Measurements from ENCODE around the gene TOX3.

The TOX3 gene

DNA sequence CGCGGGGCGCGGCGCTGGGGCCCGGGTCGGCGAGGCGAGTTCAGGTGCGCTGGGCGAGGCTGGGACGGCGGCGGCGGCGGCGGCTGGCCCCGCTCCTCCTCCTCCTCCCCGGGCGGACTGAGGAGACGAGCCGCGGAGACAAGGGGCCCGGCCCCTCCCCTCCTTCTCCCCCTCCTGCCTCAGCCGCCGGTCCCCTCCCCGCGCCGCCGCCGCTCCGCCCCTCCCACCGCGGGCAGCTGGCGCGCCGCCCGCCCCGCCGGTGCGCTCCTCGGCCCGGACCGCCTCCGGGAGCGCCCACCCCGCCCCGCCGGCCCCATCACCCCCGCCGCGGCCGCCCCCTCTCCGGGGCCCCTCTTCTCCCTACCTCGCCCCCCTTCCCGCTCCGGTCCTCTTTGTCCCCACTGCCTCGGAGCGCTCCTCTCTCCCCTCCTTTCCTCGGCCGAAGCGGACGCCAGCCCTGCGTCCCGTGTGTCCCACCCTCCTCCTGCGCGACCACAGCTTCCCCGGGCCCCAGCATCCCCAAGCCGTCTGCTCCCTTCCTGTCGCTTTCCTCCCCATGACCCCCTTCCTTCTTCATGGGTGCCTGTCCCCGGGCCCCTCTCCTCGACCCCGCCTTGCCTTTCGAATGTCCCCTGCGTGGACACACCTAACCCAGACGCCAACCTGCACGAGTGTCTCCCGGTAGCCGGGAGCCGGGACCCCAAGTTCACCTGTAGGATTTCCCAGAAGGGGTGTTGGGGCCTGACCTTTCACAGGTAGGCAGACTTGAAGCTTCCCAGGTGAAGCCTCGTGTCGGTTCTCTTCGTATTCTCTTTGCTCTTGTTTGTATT lies at the start of gene TOX3:
Gene TOX3 (minus strand): TSS at position 140 of the 830 bp plus-strand sequence. CDS start 420 bp downstream, outside the sequence.
- DNase-seq: no peak

DNA sequence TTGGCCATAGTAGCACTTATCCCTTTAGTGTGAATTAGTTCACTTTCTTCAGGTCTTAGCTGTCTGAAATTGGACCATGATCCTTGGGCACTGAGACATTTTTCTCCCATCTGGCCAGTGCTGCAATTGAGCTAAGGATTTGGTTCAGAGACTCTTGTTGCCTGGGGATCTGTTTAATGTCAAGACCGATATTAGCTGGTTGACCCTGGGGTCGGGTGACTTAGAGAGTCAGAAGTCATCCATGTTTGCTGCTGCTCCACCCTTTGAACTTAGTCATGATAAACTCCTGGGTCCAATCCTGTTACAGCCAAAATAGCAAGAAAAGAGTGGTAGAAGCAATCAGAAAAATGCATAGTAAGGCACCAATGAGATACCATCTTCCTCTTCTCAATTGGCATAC lies 45.8 kb upstream of the TOX3 start:
- DNase-seq: no peak

DNA sequence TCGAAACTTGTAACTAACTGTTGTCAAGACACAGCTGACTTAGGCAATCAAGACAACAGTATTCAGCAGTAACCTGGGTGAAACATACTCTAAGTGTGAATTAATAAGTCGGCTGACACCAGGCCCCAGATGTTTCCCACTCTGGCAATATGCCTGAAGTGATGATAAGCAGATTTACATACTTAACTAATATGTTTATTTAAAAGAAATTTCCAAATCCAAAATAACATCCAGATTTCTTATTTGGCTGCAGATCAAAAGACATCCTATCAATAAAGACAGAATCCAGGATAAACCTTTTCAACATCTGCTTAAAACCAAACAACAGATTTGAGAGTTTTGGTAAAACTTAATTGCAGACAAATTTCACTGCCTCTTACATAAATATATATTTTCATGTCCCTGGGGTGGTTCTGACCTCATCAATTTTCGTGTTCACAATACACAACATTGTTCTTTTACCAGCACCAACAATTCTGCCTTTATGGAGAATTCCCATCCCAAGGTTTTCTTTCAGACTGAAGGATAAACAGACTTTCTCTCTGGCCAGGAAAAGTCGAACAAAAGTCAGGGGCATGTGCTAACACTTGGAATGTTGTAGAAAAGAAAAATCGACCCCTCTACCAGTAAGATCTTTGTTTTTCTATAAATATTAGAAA lies 45.1 kb upstream of the TOX3 start:
- no peak for DNase-seq

DNA sequence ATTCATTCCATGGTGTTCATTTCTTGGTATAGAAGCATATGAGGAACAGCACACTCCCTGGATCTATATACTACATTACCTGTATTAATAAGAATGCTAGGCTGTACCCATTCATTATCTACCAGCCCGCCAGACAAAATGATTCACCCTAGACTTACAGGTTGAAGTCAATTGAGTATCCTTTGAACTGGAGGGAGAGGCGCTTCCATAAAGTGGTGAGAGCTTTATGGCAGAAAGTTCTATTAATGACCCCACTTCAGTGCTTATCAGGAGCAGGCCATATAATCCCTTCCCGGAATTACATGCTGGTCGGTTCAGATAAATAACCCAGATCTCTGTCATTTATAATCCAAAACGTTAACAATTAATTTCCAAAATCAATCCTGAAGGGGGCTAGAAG lies 44.5 kb upstream of the TOX3 start:
- no peak for DNase-seq

DNA sequence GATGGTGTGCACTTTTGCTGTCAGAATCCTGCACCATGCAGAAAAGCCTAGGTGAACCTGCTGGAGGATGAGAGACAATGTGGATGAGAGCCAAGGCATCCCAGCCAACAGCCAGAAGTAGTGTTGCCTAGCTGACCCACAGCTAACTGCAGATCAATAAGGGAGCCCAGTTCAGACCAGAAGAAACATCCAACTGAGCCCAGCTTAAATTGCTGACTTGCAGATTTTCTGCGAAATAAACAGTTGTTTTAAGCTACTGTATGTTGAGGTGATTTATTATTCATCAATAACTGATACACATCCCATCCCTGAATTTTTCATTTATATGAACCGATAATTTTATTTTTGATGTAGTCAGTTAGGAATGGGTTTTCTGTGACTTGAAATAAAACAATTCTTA lies 39.2 kb upstream of the TOX3 start:
- no peak for DNase-seq

DNA sequence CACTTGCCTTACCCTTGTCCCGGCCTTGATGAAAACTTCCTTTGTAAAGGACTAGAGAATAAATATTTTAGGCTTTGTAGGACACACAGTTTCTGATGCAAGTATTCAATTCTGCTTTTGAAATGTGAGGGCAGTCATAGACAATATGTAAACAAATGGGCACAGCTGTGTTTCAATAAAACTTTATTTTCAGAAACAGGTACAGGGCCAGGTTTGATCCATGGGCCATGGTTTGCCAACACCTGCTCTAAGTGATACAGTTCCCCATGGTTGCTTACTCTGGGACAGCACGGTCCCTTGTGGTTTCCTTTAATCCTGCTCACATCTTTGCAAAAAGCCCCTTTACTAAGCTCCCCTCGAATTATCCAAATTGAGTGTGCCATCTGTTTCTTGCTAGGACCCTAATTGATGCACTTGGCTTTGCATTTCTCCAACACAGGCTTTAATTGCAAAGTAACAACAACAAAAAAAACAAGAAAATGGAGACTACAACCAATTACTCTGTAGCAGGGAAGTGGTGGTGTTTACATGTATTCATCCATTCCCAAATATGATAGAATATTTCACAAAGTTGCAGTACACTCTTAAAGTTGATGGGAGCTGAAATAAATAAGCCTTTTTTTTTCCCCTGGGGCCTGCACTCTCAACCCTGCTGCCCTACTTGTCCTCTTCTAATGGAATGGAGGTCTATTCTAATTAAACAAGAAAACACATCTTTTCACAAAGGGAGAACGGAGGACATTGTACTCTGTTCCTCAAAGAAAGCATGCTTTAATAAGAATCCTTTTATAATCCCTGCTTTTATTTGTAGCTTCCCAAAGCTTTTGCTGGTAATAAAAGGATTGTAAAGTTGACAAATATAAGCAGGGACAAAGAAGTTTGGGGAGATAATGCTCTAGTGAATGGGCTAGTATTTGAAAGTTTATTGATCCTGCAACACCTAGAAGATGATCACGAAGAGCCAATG lies 37.7 kb upstream of the TOX3 start:
- DNase-seq: no peak

DNA sequence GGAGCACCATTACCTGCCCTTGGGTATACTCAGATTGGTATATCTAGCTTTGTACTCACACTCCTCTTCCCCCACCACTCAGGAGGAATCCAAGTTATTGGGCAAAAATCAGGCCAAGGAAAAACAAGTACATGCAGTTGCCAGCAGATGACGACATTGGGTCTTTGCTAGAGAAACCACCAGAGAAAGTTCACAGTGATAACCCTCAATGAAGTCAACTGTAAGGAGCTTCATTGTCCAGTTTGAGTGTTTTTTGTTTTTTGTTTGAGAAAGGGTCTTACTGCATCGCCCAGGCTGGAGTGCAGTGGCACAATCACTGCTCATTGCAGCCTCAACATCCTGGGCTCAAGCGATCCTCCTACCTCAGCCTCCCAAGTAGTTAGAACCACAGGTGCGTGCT lies 34.6 kb upstream of the TOX3 start:
- no peak for DNase-seq

DNA sequence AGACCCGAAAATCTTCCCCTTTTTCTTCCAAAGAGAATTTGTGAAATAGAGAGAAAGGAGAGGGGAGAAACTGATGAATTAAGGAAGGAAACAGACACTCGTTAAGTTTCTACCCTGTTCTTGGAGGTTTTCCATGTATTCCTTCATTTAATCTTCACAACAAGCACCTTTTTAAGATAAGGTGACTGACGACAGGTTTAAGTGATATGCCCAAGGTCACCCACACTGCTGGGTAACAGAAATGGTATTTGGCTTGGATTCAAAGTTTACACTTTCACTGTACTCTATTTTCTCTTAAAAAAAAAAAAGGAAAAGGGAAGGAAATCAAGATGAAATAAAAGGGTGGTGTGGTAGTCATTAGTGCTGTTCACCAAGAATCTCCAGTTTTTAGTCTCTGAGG lies 33.5 kb upstream of the TOX3 start:
- DNase-seq: no peak

DNA sequence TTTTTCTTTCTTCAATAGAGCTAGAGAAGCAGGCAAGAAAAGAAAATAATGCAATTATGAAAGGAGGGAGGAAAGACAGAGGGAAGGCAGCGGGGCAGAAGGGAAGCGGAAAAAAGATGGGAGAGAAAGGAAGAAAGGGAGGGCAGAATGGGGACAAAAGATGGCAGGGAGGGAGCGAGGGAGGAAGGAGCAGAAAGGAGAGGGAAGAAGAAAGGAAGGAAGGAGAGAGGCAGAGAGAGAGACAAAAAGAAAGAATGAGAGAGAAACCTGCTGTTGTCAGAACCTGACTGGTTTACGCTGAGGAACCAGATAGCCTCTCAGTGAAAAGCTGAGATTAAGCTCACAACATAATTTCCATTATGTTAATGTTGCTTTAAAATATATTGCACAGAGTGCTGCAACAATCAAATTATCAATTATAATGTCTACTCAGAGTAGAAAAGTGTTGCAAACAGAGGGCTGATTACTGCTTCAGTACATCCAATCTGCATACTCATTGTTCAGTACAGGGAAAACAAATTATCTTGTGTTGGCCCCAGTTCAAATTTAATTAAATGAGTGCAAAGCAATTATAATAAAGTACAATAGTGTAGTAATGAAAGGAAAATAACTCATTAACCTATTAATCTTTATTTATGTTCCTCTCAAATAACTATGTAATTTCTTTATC lies 32.0 kb upstream of the TOX3 start:
- no peak for DNase-seq

DNA sequence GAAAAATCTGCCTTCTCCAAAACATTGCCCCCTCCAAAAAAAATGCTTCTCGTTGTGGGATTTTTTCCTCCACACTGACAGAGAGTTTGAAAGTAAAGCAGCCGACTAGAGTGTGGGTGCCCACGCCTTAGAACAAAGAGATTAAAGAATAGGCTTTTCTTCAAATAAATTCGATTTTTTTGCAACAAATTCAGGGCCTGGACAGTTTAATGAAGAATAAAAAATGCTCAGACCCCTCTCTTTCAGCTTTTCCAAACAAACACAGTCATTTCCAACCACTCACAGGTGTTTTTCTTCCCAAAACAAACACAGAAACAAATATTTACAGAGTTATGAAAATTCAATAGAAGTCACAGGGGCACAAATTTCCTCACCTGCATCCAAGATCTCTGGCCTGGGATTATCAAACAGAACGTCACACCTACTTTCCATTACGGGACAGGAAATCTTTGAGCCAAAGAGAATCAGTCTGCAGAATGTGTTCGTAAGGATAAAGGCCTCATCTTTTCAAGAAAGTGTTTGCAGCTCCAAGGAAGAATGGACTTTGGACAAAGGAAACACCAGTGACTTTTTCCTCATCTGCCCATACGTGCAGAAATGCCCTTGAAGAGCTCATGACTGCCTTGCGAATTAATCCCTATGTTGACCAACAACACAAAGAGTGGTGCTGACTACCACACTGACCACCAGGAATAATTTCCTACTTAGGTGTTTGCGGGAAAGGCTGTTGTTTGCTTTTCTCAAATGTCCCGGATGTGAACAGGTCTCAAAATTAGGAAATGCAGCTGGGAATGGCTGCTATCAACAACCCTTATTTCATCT lies 31.3 kb upstream of the TOX3 start:
- no peak for DNase-seq

DNA sequence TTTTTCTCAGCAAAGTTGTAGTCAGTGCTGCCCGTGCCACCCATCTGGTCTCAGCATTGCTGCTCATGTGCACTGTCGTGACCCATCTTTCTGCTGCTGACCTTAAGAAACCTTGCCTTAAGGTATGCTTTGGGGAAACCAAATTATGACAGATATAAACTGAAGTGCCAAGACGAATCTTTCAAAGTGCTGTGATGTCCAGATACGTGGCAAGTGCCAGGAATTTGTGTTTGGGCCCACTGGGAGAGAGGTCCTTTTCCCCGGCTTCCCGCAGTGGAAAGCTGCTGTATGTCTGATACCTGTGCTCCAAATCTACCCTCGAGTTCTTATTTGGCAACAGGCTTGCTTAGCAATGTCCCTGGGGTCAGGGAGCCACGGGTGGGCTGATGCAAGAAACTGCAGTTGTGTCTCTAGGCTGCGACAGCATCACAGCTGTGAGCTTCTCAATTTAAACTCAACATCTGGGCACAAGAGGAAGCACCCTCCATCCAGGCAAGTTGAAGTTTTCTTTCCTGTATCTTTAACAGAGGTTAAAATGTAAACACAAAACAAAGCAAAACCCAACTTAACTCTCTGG lies 30.3 kb upstream of the TOX3 start:
- DNase-seq: no peak

DNA sequence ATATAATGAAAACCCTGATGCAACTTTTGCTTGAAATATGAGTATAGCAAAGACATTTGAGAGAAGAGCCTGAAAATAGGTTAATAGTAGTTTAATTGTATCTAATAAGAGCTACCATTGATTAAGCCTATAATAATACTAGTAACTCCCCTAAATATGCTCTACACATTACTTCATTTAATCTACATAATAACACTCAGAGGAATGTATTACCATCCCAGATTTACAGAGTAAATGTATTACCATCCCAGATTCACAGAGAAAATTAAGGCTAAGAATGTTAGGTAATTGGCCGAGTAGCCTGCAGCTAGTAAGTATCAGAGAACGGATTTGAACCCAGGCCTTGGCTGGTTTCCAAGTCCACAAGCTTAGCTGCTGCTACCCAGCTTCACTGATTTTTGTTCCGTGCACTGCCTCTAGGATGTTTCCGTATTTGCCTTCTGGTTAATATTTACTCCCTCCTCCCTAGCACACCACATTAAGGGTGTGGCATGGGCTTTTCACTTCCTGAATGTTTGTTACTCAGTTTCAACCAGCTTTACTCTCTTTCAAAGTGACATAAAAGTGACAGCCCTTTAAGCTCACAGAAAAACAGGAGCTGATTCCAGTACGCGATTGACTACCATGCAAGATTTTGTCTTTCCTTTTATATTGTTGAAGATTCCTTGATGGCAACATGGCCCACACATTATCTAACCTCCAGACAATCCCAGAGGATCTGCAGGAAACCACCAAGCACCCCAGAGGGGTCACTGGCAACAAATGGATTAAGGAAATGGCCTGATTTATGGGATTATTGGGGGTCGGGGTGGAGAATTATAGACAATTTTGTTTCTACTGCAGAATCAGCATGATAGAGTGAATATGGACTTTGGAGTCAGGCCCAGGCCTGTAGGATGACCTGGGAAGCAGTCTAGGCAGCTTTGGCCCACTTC lies 26.7 kb upstream of the TOX3 start:
- DNase-seq: no peak

DNA sequence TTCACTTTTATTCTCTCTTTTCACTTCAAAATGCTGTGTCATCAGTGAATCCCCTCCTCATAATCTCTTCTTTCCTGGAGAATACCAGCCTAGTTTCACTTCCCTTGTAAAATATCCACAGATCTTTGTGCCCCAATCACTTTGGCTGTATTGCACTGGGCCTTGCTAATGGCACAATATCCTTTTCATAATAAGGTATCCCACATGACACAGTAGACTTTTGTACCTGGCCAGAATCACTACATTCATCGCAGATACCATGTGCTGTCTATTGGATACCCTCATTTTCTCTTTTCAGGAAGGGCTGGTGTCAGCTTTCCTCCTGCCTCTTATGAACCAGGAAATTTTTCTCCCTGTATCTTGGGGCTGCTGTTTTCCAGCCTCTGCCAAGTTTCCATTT lies 25.7 kb upstream of the TOX3 start:
- DNase-seq: no peak

DNA sequence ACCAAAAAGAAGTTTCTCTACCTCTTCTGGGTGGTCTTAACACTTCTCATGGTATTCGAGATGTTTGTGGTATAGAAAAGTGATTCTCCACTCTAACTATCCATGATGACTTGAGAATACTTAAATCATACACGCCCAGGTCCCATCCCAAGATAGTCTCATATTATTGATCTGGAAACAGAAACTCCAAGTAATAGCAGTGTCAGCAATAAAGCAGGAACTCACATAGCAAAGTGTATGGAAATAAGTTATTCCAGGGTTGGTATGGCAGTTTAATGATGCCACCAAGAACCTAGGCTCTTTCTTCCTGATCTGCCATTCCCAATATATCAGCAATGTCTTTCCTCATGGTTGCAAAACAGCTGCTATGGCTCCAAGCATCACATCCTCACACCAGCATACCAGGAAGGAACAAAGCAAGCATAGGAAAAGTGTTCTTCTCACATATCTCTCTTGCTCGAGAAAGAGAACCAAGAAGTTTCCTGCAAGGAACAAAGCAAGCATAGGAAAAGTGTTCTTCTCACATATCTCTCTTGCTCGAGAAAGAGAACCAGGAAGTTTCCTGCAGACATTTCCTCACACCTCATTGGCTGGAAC lies 23.6 kb upstream of the TOX3 start:
- DNase-seq: no peak

DNA sequence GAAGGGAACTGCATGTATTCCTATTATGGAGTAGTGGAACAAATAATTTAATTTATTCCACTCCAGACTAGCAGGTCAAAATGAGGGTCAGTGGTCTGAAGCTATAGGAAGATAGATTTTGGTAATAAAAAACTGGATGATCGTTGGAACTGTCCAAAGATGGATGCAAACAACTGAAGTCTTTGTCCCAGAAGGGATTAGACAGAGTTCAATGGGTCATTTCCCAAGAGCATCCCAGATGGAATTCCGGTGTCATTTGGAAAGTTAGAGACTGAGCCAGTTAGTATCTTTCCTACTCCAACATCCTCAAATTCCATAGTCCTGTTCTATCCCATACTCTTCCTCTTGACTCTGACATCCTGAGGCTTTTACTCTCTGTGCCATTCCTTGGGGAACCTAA lies 22.8 kb upstream of the TOX3 start:
- DNase-seq: no peak

DNA sequence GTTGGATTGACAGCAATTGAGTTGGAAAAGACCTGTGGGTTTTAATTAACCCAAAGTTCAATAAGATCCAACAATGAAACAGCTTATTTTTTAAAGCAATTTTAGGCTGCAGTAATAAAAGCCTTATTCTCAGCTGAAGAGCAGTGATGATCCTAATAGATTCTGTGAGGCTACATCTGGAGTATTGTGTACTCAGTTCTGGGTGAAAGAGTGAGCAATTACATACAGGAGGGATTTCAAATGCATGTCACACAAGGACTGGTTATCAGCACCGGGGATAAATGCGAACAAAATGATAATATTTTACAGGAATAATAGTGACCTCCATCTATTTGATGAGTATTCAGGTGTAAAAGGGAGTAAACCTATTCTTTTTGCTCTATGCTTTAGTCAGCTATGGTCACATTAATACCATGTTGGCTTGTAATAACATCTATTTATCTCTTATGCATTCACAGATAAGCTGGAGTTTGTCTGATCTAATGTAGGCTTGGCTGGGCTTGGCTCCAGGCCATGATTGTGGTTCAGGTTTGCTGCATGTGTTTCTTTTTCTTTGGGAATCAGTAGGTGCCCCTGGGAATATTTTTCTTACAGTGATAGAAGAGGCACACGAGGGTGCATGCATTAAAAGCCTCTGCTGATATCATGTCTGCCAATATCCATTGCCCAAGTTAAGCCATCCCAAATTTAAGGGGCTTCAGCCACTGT lies 22.2 kb upstream of the TOX3 start:
- DNase-seq: no peak

DNA sequence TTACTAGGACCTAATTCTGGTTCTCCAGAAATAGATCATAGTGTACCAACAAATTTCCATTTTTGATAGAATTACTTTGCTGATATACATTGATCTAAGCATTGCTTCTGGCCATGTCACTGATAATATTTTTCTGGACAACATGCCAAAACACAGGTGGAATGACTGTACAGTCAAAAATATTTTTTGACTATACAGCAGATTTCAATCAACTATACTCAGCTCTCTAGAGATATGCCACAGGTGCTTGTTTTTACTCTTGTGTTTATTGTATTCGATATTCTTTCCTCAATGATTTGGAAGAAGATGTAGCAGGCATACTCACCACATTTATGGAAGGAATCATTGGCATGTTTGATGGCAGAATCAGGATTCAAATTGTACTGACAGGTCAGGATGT lies 21.6 kb upstream of the TOX3 start:
- no peak for DNase-seq

DNA sequence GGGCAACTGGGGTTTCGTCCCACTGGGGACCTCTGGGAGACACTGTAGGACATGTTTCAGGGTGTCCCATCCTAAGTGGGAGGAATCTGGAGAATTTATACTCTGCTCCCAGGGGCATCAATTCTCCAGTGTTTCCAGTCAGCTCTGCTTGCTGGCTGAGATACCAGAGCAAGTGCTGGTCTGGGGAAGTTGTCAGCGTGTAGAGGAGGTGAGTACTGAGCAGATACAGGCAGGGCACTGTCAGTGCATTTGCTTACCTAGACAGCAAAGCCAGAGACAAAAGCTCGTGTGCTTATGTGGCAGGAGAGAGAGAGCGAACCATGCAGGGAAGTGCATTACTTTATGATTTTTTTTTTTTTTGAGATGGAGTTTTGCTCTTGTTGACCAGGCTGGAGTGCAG lies 20.2 kb upstream of the TOX3 start:
- no peak for DNase-seq
